ENCODE measurements around the gene GLB1L. TPM values are rescaled to one million over a fixed set of nuclear protein-coding genes. Genes with fewer than 3 reads are reported as not detected.

The GLB1L gene
- total RNA-seq, 1 experiment from 2014 or later, result 9.6 TPM

- DNase-seq (ENCODE audit: low spot score), result no peak
These were observed 21.2 kb downstream of the GLB1L start for GRCh38 chr2:219223831-219224610.

GRCh38 chr2:219221957-219222518, 23.2 kb downstream of the GLB1L start:
- DNase-seq (ENCODE audit: low spot score), result no peak

- DNase-seq (ENCODE audit: low spot score), result no peak
These were observed 24.4 kb downstream of the GLB1L start for GRCh38 chr2:219220652-219221402.

- DNase-seq (ENCODE audit: low spot score), result no peak
These were observed 25.3 kb downstream of the GLB1L start for GRCh38 chr2:219219784-219220532.

- peak; percentile 84 for DNase-seq (ENCODE audit: low spot score)
These were observed 26.2 kb downstream of the GLB1L start, which contains the start of gene ABCB6 for GRCh38 chr2:219218732-219219701. TSS of gene ABCB6 (minus strand) at chr2:219218958. CDS start at chr2:219218673, 285 bp downstream.

- peak; percentile 64 for DNase-seq (ENCODE audit: low spot score)
These were observed 27.0 kb downstream of the GLB1L start for GRCh38 chr2:219218217-219218731.

GRCh38 chr2:219216535-219216915, 28.7 kb downstream of the GLB1L start:
- no peak for DNase-seq (ENCODE audit: low spot score)

- no peak for DNase-seq (ENCODE audit: low spot score)
These were observed 29.2 kb downstream of the GLB1L start for GRCh38 chr2:219215871-219216534.

- DNase-seq (ENCODE audit: low spot score), result no peak
These were observed 30.5 kb downstream of the GLB1L start for GRCh38 chr2:219214786-219215185.

GRCh38 chr2:219214141-219214540, 31.1 kb downstream of the GLB1L start:
- DNase-seq (ENCODE audit: low spot score), result no peak

GRCh38 chr2:219213486-219214071, 31.7 kb downstream of the GLB1L start:
- DNase-seq (ENCODE audit: low spot score), result no peak

- no peak for DNase-seq (ENCODE audit: low spot score)
These were observed 32.2 kb downstream of the GLB1L start for GRCh38 chr2:219213026-219213415.

GRCh38 chr2:219210886-219211362, 34.3 kb downstream of the GLB1L start:
- DNase-seq (ENCODE audit: low spot score), result no peak

GRCh38 chr2:219210196-219210885, 34.9 kb downstream of the GLB1L start:
- no peak for DNase-seq (ENCODE audit: low spot score)

GRCh38 chr2:219209236-219210195, 35.7 kb downstream of the GLB1L start:
- DNase-seq (ENCODE audit: low spot score), result no peak

- DNase-seq (ENCODE audit: low spot score), result peak; percentile 54
These were observed 37.1 kb downstream of the GLB1L start for GRCh38 chr2:219207884-219208740.

Measured in A172 (cell line).